HCT116 (cell line): Measurements from ENCODE around the gene MANBA. TPM values are rescaled to one million over a fixed set of nuclear protein-coding genes. Genes with fewer than 3 reads are reported as not detected.

Experiments
- ATAC-seq: fragments of 200-7000 bp; cut with Tn5 transposase; 2 replicates; pipeline ENCODE4 v1.9.1; 2020; ENCODE audit warnings: mild to moderate bottlenecking, moderate library complexity
- BruUV-seq: library from RNA; stranded (reverse); fragments of 400-500 nt; replicated peaks from 2 replicates; lab custom pipeline; 2021; lab: Mats Ljungman, UMichigan
- CTCF ChIA-PET: fragments of 300-600 bp; sonication (Branson Sonifier 250); formaldehyde crosslinking; loops from one replicate; lab custom pipeline; 2021; ENCODE audit warnings: antibody characterized with exemption; lab: Charles Lee
- POLR2A ChIA-PET: fragments of 300-600, 350-600 bp; sonication (Branson Sonifier 250); formaldehyde crosslinking; loops from one replicate; lab custom pipeline; 2021; ENCODE audit warnings: antibody characterized with exemption; lab: Charles Lee
- RAD21 ChIA-PET, 2 experiments: fragments of 300-600 bp; sonication (Branson Sonifier 250); formaldehyde crosslinking; loops; one replicate each; lab custom pipeline; 2023; ENCODE audit warnings: low total read pairs in 2 of 2; ENCODE audit not compliant: uncharacterized antibody in 2 of 2, unreplicated experiment in 2 of 2, low non-redundant PET in 1 of 2; lab: Charles Lee
- DNase-seq: peaks from one replicate; pipeline ENCODE4 v3.0.0-alpha.2; 2010; ENCODE audit warnings: low read depth, low spot score
- H2AFZ ChIP-seq: fragments of 200-600 bp; shearing (Covaris generic), sonication (generic); 2 replicates; pipeline ENCODE4 v1.6.1; 2017; ENCODE audit warnings: low read depth, mixed run types, mixed read lengths, antibody characterized with exemption, low read length; ENCODE audit not compliant: poor library complexity, severe bottlenecking
- H3K27ac ChIP-seq: 2 replicates; pipeline ENCODE4 v1.5.1; 2012; ENCODE audit warnings: low read depth, low read length
- H3K27me3 ChIP-seq: fragments of 200-600 bp; sonication (generic); 2 replicates; pipeline ENCODE4 v1.6.1; 2016; ENCODE audit warnings: mixed run types, low read length, mixed read lengths; ENCODE audit not compliant: insufficient read depth
- H3K36me3 ChIP-seq, 2 experiments: fragments of 200-500 bp in 1 of 2; fragments of 200-600 bp in 1 of 2; sonication (Bioruptor generic) in 1 of 2; sonication (generic) in 1 of 2; 2 replicates each; pipeline versions ENCODE4 v1.5.1 to v1.6.1; 2014 to 2016; ENCODE audit warnings: low read length in 2 of 2, inconsistent platforms in 1 of 2, mixed read lengths in 1 of 2, mixed run types in 1 of 2; ENCODE audit not compliant: insufficient read depth in 2 of 2, control insufficient read depth in 1 of 2
- H3K4me1 ChIP-seq, 2 experiments: fragments of 200-600 bp in 1 of 2; sonication (generic) in 1 of 2; 2 replicates each; pipeline versions ENCODE4 v1.5.1 to v1.6.1; 2012 to 2017; ENCODE audit warnings: low read length in 2 of 2, inconsistent platforms in 1 of 2, mild to moderate bottlenecking in 1 of 2, mixed read lengths in 1 of 2, mixed run types in 1 of 2, moderate library complexity in 1 of 2; ENCODE audit not compliant: insufficient read depth in 2 of 2, control insufficient read depth in 1 of 2
- H3K4me2 ChIP-seq: fragments of 200-600 bp; sonication (generic); 2 replicates; pipeline ENCODE4 v1.6.1; 2017; ENCODE audit warnings: mixed run types, low read length, mixed read lengths
- H3K4me3 ChIP-seq, 2 experiments: fragments of 200-600 bp in 1 of 2; sonication (generic) in 1 of 2; replicated peaks in 1 of 2; 2 replicates each; pipeline ENCODE4 v1.5.1; 2011 to 2016; ENCODE audit warnings: low read length in 2 of 2, control low read depth in 1 of 2, low read depth in 1 of 2, mild to moderate bottlenecking in 1 of 2, mixed read lengths in 1 of 2, mixed run types in 1 of 2
- H3K79me2 ChIP-seq: fragments of 200-600 bp; sonication (generic); 2 replicates; pipeline ENCODE4 v1.6.1; 2017; ENCODE audit warnings: mild to moderate bottlenecking, mixed run types, low read length, moderate library complexity, mixed read lengths; ENCODE audit not compliant: insufficient read depth
- H3K9ac ChIP-seq: fragments of 200-600 bp; sonication (generic); 2 replicates; pipeline ENCODE4 v1.6.1; 2016; ENCODE audit warnings: low read length, mixed read lengths
- H3K9me2 ChIP-seq: fragments of 200-600 bp; sonication (generic), shearing (Covaris generic); 2 replicates; pipeline ENCODE4 v1.6.1; 2017; ENCODE audit warnings: mixed run types, mild to moderate bottlenecking, moderate library complexity; ENCODE audit not compliant: insufficient read depth
- H3K9me3 ChIP-seq, 2 experiments: fragments of 200-500 bp in 1 of 2; fragments of 200-600 bp in 1 of 2; sonication (Bioruptor generic) in 1 of 2; sonication (generic) in 1 of 2; 2 replicates each; pipeline ENCODE4 v1.6.1; 2014 to 2017; ENCODE audit warnings: low read length in 2 of 2, mixed read lengths in 2 of 2, inconsistent platforms in 1 of 2, low read depth in 1 of 2, mild to moderate bottlenecking in 1 of 2, mixed run types in 1 of 2, moderate library complexity in 1 of 2; ENCODE audit not compliant: control insufficient read depth in 1 of 2, insufficient read depth in 1 of 2
- H4K20me1 ChIP-seq: fragments of 200-600 bp; sonication (generic), shearing (Covaris generic); 2 replicates; pipeline ENCODE4 v1.6.1; 2017; ENCODE audit warnings: mixed run types, mild to moderate bottlenecking, moderate library complexity; ENCODE audit not compliant: insufficient read depth
- CBX3 ChIP-seq: IDR thresholded peaks from 2 replicates; pipeline ENCODE4 v1.6.1; 2012; ENCODE audit warnings: low read depth
- EGR1 ChIP-seq: IDR thresholded peaks from 2 replicates; pipeline ENCODE4 v1.6.1; 2012; ENCODE audit warnings: low read depth
- ELF1 ChIP-seq: IDR thresholded peaks from 2 replicates; pipeline ENCODE4 v1.6.1; 2012; ENCODE audit warnings: low read depth, borderline replicate concordance
- POLR2A ChIP-seq: IDR thresholded peaks from 2 replicates; pipeline ENCODE4 v1.7.0; 2011; ENCODE audit warnings: borderline replicate concordance; ENCODE audit not compliant: insufficient read depth, insufficient read length; ENCODE audit errors: extremely low read depth
- POLR2AphosphoS5 ChIP-seq: IDR thresholded peaks from 2 replicates; pipeline ENCODE4 v1.6.1; 2011; ENCODE audit warnings: mild to moderate bottlenecking, low read depth, low read length, moderate library complexity
- RAD21 ChIP-seq: IDR thresholded peaks from 2 replicates; pipeline ENCODE4 v1.6.1; 2012; ENCODE audit warnings: low read depth, mild to moderate bottlenecking
- SP1 ChIP-seq: IDR thresholded peaks from 2 replicates; pipeline ENCODE4 v1.6.1; 2012; ENCODE audit warnings: low read depth
- SRF ChIP-seq: IDR thresholded peaks from 2 replicates; pipeline ENCODE4 v1.6.1; 2012; ENCODE audit warnings: low read depth
- TCF7L2 ChIP-seq: IDR thresholded peaks from 2 replicates; pipeline ENCODE4 v1.7.0; 2011; ENCODE audit warnings: borderline replicate concordance, inconsistent platforms; ENCODE audit not compliant: insufficient read depth, insufficient read length; ENCODE audit errors: extremely low read depth
- ZBTB33 ChIP-seq: IDR thresholded peaks from 2 replicates; pipeline ENCODE4 v1.6.1; 2011; ENCODE audit warnings: mild to moderate bottlenecking, low read length, moderate library complexity; ENCODE audit not compliant: insufficient replicate concordance; ENCODE audit errors: extremely low read depth
- ZFX ChIP-seq: fragments of 450-650 bp; IDR thresholded peaks from 2 replicates; pipeline ENCODE4 v1.6.1; 2017
- ZNF274 ChIP-seq: fragments of 200-500 bp; sonication (Bioruptor generic); IDR thresholded peaks from 2 replicates; pipeline ENCODE4 v1.6.1; 2014; ENCODE audit warnings: mild to moderate bottlenecking, low read depth, low read length, inconsistent platforms
- intact Hi-C: fragments of 100-400 bp; cut with micrococcal nuclease; formaldehyde crosslinking; loops from 2 replicates; pipeline ENCODE4 v1.10.0; 2022
- total RNA-seq: library from RNA; stranded (reverse); gene quantifications from one replicate; pipeline ENCODE4 v1.2.1, GENCODE V29; 2021; ENCODE audit not compliant: unreplicated experiment
- TF ChIP-seq, protein P1 (sequence below), 3 experiments: fragments of 200-600 bp in 1 of 3; sonication (generic) in 1 of 3; IDR thresholded peaks in 2 of 3; conservative IDR thresholded peaks in 1 of 3; 2 replicates each; pipeline ENCODE4 v1.5.1; 2012 to 2017; ENCODE audit warnings: low read depth in 2 of 3, low read length in 2 of 3, antibody characterized with exemption in 1 of 3, borderline replicate concordance in 1 of 3, control low read depth in 1 of 3, mild to moderate bottlenecking in 1 of 3, mixed read lengths in 1 of 3, mixed run types in 1 of 3, moderate library complexity in 1 of 3; ENCODE audit not compliant: insufficient read depth in 1 of 3
- TF ChIP-seq, protein P2 (sequence below): IDR thresholded peaks from 2 replicates; pipeline ENCODE4 v1.6.1; 2012

MANBA gene
- total RNA-seq, 1 experiment from 2014 or later: 21.3 TPM

DNA sequence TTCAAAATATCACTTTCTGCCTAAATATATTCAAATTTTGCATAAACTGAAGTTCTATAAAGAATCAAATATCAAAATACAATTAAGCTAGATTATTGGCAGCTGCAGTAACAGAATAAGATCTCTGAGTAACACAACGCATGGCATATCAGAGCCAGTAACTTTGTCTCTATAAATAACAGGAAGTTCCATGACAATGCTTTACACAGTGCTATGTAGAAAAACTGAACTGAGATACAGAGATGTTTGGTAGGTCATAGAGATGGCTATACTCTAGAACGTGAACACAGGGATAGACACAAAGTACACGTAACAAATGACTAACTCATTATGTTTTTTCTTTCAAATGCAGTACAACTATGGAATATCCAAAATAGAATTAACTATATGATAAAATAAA, 48.4 kb upstream of the MANBA start:
- Histone ChIP-seq H3K9ac (no peak overlapping the region), H3K9me3 (no peaks in the 10 kb centered on the region), H3K9me2 (no peaks in the 10 kb centered on the region), H3K27ac (no peak overlapping the region), H3K4me3 (no peak overlapping the region), H3K4me1 (no peaks in the 10 kb centered on the region), H2AFZ (no peak overlapping the region), H3K36me3 (peaks cover 16 to 42% of the 10 kb centered on the region in 2 experiments; a peak in 3 of 4 replicates), H3K79me2 (peaks cover 100% of the 10 kb centered on the region), H3K4me2 (no peak overlapping the region), H3K27me3 (no peaks in the 10 kb centered on the region), H4K20me1 (peaks cover 68% of the 10 kb centered on the region)
- ChIA-PET RAD21 (no interaction called here), POLR2A (no interaction called here), CTCF (no interaction called here)
- TF ChIP-seq POLR2AphosphoS5: no peak
- TF ChIP-seq ELF1: no peak
- TF ChIP-seq, protein P1, sequence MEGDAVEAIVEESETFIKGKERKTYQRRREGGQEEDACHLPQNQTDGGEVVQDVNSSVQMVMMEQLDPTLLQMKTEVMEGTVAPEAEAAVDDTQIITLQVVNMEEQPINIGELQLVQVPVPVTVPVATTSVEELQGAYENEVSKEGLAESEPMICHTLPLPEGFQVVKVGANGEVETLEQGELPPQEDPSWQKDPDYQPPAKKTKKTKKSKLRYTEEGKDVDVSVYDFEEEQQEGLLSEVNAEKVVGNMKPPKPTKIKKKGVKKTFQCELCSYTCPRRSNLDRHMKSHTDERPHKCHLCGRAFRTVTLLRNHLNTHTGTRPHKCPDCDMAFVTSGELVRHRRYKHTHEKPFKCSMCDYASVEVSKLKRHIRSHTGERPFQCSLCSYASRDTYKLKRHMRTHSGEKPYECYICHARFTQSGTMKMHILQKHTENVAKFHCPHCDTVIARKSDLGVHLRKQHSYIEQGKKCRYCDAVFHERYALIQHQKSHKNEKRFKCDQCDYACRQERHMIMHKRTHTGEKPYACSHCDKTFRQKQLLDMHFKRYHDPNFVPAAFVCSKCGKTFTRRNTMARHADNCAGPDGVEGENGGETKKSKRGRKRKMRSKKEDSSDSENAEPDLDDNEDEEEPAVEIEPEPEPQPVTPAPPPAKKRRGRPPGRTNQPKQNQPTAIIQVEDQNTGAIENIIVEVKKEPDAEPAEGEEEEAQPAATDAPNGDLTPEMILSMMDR (IDR thresholded peaks at IDR 0.05 in 2 of 3, conservative IDR thresholded peaks at IDR 0.05 in 1 of 3; ENCODE audit: borderline replicate concordance in 1 of 3, insufficient read depth in 1 of 3, low read depth in 2 of 3, low read length in 2 of 3): no peak
- TF ChIP-seq, protein P2, sequence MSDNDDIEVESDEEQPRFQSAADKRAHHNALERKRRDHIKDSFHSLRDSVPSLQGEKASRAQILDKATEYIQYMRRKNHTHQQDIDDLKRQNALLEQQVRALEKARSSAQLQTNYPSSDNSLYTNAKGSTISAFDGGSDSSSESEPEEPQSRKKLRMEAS: no peak
- TF ChIP-seq ZBTB33: no peak
- no peak for TF ChIP-seq TCF7L2
- TF ChIP-seq SRF: no peak
- TF ChIP-seq ZNF274: no peak
- TF ChIP-seq CBX3: no peak
- no peak for TF ChIP-seq ZFX
- TF ChIP-seq POLR2A: no peak
- TF ChIP-seq RAD21: no peak
- no peak for TF ChIP-seq EGR1
- no peak for TF ChIP-seq SP1
- ATAC-seq (no peak), DNase-seq (no peak)
- no TSS peak for BruUV-seq
- intact Hi-C loops: no loop called here
